ENCODE measurements around the gene DNAH17.

The DNAH17 gene

DNA sequence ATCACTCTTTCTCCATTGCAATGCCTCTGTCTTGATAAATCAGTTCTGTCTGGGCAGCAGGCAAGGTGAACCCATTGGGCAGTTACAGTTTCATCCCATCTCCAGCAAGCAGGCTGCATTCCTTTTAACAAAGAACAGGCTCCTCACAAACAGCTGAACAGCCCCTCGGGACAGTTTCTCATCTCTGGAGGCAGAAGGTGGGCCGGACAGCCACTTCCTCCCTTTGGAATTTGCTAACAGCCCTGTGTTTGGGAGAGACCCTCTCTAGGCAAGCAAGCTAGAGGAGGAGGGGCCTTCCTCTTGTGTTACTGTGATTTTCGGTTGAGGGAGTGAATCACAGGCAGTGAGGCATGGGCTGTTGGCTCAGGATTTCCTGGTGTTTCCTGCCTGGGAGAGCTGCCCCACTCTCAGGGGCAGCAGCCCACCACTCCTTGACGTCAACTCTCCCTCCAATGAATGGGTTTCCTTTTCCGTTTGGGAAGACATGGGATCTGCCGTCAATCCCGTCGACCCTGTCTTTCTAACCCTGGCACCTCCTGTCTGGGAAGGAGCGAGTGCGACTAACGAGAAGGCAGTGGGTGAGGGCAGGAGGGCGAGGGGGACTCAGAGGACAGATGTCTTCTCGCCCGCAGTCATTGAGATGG is 202.4 kb downstream of the DNAH17 start:
- in situ Hi-C loops (cut with MboI; ENCODE audit: low sequenced_read_pairs, unreplicated experiment): no loop called here
- no peak for TF ChIP-seq CTCF (IDR thresholded peaks at IDR 0.05; ENCODE audit: borderline replicate concordance, control extremely low read depth, extremely low read depth, insufficient read depth, missing control alignments)
- DNase-seq (ENCODE audit: low spot score): no peak

GRCh38 chr17:78374189-78374588 is 203.0 kb downstream of the DNAH17 start:
- in situ Hi-C loops (cut with MboI; ENCODE audit: low sequenced_read_pairs, unreplicated experiment): no loop called here
- no peak for DNase-seq (ENCODE audit: low spot score)
- TF ChIP-seq CTCF (IDR thresholded peaks at IDR 0.05; ENCODE audit: borderline replicate concordance, control extremely low read depth, extremely low read depth, insufficient read depth, missing control alignments): no peak

All from GM13976 (cell line).